ENCODE results near the gene ZDHHC8.

- TF ChIP-seq POLR2A (IDR thresholded peaks at IDR 0.05; ENCODE audit: borderline replicate concordance, extremely low read depth, insufficient read depth, insufficient read length), result no peak
- TF ChIP-seq CTCF (IDR thresholded peaks at IDR 0.05 in 2 of 3, conservative IDR thresholded peaks at IDR 0.05 in 1 of 3; ENCODE audit: borderline replicate concordance in 1 of 3, insufficient read depth in 1 of 3, low read depth in 2 of 3, low read length in 2 of 3), result no peak
These were observed 45.8 kb downstream of the ZDHHC8 start for GRCh38 chr22:20177217-20177911.

Measured in HCT116 (cell line).